Retinal pigment epithelial cell (primary cell): ENCODE measurements around the gene FRMD3.

Source experiments
- DNase-seq: peaks from one replicate; pipeline ENCODE4 v3.0.0-alpha.2; 2010; ENCODE audit warnings: low read depth
- H3K4me3 ChIP-seq: 2 replicates; pipeline ENCODE4 v1.5.1; 2011; ENCODE audit warnings: mild to moderate bottlenecking, low read length, control low read depth, moderate library complexity
- TF ChIP-seq, protein P1 (sequence below): conservative IDR thresholded peaks from 2 replicates; pipeline ENCODE4 v1.5.1; 2011; ENCODE audit warnings: low read depth, low read length, control low read depth, inconsistent platforms

The FRMD3 gene

GRCh38 chr9:83197591-83197990 lies 340.6 kb downstream of the FRMD3 start:
- peak; percentile 17 for DNase-seq
- TF ChIP-seq, protein P1, sequence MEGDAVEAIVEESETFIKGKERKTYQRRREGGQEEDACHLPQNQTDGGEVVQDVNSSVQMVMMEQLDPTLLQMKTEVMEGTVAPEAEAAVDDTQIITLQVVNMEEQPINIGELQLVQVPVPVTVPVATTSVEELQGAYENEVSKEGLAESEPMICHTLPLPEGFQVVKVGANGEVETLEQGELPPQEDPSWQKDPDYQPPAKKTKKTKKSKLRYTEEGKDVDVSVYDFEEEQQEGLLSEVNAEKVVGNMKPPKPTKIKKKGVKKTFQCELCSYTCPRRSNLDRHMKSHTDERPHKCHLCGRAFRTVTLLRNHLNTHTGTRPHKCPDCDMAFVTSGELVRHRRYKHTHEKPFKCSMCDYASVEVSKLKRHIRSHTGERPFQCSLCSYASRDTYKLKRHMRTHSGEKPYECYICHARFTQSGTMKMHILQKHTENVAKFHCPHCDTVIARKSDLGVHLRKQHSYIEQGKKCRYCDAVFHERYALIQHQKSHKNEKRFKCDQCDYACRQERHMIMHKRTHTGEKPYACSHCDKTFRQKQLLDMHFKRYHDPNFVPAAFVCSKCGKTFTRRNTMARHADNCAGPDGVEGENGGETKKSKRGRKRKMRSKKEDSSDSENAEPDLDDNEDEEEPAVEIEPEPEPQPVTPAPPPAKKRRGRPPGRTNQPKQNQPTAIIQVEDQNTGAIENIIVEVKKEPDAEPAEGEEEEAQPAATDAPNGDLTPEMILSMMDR: no peak

DNA sequence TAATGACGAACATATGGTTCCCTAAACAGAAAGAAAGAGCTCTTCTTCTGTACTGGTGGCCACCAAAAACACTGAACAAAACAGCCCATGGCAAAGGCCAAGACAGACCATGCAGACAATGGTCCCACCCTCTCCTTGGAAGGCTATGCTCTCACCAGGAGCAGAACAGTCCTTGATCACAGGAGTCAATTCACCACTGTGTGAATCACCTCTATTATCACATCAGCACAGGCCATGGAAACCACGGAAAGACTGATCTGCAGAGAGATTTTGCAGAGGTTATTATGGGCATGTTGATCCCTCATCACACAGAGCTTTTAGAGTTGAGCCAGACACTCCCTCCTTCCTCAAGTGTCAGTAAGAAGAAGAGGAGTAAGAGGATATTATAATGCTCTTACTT lies 341.3 kb downstream of the FRMD3 start:
- DNase-seq: no peak

More at GRCh38 chr9:83197591-83197990, 340.6 kb downstream of the FRMD3 start:
- no peak overlapping the region for H3K4me3 ChIP-seq

More for the DNA sequence above, 341.3 kb downstream of the FRMD3 start:
- TF ChIP-seq, protein P1: no peak
- H3K4me3 ChIP-seq: no peak overlapping the region
